ENCODE results near the gene PXT1.

Gene PXT1

DNA sequence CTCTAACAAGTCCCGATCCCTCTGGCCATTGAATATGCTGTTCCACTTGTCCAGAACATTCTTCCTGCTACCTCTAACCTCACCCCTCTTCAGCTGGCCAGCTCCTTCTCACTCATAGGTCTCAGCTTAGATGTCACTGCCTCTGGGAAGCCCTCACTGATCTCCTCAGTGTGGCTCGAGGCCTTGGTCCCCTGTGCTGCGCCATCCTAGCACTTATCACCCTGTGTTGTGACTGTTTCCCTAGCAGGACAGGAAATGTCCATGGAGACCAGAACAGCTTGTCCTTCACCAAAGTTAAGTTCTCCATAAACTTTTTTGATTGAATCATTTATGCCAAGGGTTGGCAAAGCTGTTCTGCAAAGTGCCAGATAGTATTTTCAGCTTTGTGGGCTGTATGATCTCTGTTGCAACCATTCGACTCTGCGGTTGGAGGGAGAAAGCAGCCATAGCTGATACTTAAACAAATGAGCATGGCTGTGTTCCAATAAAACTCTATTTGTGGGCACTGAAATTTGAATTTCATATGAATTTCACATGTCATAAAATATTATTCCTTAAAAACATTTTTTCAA lies 99.5 kb downstream of the PXT1 start:
- TF ChIP-seq, protein P1, sequence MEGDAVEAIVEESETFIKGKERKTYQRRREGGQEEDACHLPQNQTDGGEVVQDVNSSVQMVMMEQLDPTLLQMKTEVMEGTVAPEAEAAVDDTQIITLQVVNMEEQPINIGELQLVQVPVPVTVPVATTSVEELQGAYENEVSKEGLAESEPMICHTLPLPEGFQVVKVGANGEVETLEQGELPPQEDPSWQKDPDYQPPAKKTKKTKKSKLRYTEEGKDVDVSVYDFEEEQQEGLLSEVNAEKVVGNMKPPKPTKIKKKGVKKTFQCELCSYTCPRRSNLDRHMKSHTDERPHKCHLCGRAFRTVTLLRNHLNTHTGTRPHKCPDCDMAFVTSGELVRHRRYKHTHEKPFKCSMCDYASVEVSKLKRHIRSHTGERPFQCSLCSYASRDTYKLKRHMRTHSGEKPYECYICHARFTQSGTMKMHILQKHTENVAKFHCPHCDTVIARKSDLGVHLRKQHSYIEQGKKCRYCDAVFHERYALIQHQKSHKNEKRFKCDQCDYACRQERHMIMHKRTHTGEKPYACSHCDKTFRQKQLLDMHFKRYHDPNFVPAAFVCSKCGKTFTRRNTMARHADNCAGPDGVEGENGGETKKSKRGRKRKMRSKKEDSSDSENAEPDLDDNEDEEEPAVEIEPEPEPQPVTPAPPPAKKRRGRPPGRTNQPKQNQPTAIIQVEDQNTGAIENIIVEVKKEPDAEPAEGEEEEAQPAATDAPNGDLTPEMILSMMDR (IDR thresholded peaks at IDR 0.05; ENCODE audit: borderline replicate concordance, control extremely low read depth, extremely low read depth, insufficient read depth, missing control alignments): no peak
- in situ Hi-C loops (cut with MboI; ENCODE audit: low sequenced_read_pairs, unreplicated experiment): no loop called here
- no peak for DNase-seq (ENCODE audit: low spot score)

DNA sequence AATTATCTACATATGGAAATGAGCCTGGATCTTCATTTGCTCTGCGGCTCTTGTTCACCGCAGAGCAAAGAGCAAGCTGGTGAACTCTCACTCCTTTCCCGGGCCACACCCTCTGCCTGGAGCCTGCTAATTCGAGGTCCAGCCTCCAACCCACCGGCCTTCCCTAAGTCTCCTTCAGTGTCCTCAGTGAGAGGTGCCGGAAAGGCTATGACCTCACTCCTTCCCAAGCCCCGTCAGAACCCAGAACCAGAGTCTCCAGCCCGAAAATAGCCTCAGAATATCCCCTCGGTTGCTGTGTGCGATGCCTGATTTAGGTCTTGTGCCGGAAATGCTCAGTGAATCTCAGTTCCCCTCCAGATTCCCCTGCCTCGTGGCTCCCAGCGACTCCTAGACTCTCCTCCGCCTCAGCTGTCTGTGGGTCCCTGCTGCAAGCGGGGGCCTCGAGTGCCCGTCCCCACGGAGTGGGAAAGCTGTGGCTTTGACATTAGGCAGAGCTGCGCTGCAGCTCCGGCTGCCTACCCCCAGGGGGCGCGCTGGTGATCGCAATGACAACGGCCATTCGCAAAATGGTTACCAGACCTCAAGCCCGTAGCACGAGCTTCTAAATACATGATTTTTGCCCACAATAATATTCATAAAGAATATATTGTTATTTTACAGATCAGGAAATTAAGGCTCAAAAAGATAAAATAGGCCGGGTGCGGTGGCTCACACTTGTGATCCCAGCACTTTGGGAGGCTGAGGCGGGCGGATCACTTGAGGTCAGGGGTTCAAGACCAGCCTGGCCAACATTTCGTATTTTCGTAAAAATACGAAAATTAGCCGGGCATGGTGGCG lies 101.8 kb downstream of the PXT1 start:
- peak; percentile 82 for DNase-seq (ENCODE audit: low spot score)
- TF ChIP-seq, protein P1 (IDR thresholded peaks at IDR 0.05; ENCODE audit: borderline replicate concordance, control extremely low read depth, extremely low read depth, insufficient read depth, missing control alignments): peak; percentile 95
- in situ Hi-C loops (cut with MboI; ENCODE audit: low sequenced_read_pairs, unreplicated experiment): no loop called here

Data from GM13976 (cell line).